HepG2 (cell line): ENCODE measurements around the gene CCR5AS.
"Not testable (repeated sequence)": the region's sequence is repeated elsewhere in the genome, so short reads cannot be mapped to it uniquely, and the experiment has no call there.

Experiments used
- AGO1 ChIP-seq: fragments of 200-400 bp; formaldehyde crosslinking; IDR thresholded peaks from 2 replicates; pipeline ENCODE4 v1.6.1; 2017; ENCODE audit warnings: mild to moderate bottlenecking, low read depth, low read length, moderate library complexity; ENCODE audit not compliant: poor library complexity, severe bottlenecking
- CEBPZ ChIP-seq: IDR thresholded peaks from 2 replicates; pipeline ENCODE4 v1.6.1; 2012; ENCODE audit warnings: low read length, improper control_type of control experiment
- CTCF ChIP-seq: sonication (generic); formaldehyde crosslinking; IDR thresholded peaks from 2 replicates; pipeline ENCODE4 v1.5.0; 2020; ENCODE audit warnings: mild to moderate bottlenecking, missing genetic modification reagents, moderate library complexity
- EP300 ChIP-seq, 3 experiments: sonication (generic) in 1 of 3; formaldehyde crosslinking in 1 of 3; IDR thresholded peaks; 2 replicates each; pipeline versions ENCODE4 v1.5.1 to v1.6.1; 2011 to 2020; ENCODE audit warnings: low read depth in 2 of 3, low read length in 2 of 3, borderline replicate concordance in 1 of 3, improper control_type of control experiment in 1 of 3, mild to moderate bottlenecking in 1 of 3, missing genetic modification reagents in 1 of 3, moderate library complexity in 1 of 3
- ESRRA ChIP-seq: sonication (generic); formaldehyde crosslinking; IDR thresholded peaks from 2 replicates; pipeline ENCODE4 v1.5.1; 2020; ENCODE audit warnings: mild to moderate bottlenecking, low read depth, missing genetic modification reagents
- EZH2 ChIP-seq: conservative IDR thresholded peaks from 2 replicates; pipeline ENCODE4 v1.6.1; 2012; ENCODE audit warnings: mild to moderate bottlenecking, low read depth, low read length, moderate library complexity
- FOXM1 ChIP-seq: sonication (generic); formaldehyde crosslinking; IDR thresholded peaks from 2 replicates; pipeline ENCODE4 v1.5.0; 2020; ENCODE audit warnings: missing genetic modification reagents
- KLF9 ChIP-seq: IDR thresholded peaks from 2 replicates; pipeline ENCODE4 v1.6.1; 2016; ENCODE audit warnings: low read depth
- MXI1 ChIP-seq: IDR thresholded peaks from 3 replicates; pipeline ENCODE4 v1.6.1; 2012; ENCODE audit warnings: low read depth, low read length, inconsistent platforms, borderline replicate concordance
- NFATC3 ChIP-seq: sonication (generic); formaldehyde crosslinking; IDR thresholded peaks from 2 replicates; pipeline ENCODE4 v1.5.1; 2020; ENCODE audit warnings: mild to moderate bottlenecking, missing genetic modification reagents
- NFRKB ChIP-seq: fragments of 450-650 bp; IDR thresholded peaks from 2 replicates; pipeline ENCODE4 v1.6.1; 2017
- USF2 ChIP-seq, 2 experiments: sonication (generic) in 1 of 2; formaldehyde crosslinking in 1 of 2; IDR thresholded peaks; 2 replicates each; pipeline versions ENCODE4 v1.5.1 to v1.6.1; 2011 to 2020; ENCODE audit warnings: borderline replicate concordance in 1 of 2, low read depth in 1 of 2, low read length in 1 of 2, mild to moderate bottlenecking in 1 of 2, missing genetic modification reagents in 1 of 2, moderate library complexity in 1 of 2
- ZBTB42 ChIP-seq: sonication (generic); formaldehyde crosslinking; IDR thresholded peaks from 2 replicates; pipeline ENCODE4 v1.5.0; 2020; ENCODE audit warnings: mild to moderate bottlenecking, missing genetic modification reagents
- TF ChIP-seq, protein P1 (sequence below): sonication (generic); formaldehyde crosslinking; IDR thresholded peaks from 2 replicates; pipeline ENCODE4 v1.4.0; 2020; ENCODE audit warnings: missing genetic modification reagents

- not testable (repeated sequence) for TF ChIP-seq CTCF (CRISPR knock-in tag); NFRKB; USF2 (IDR thresholded peaks at IDR 0.05; ENCODE audit: low read depth, low read length); USF2 (CRISPR knock-in tag; IDR thresholded peaks at IDR 0.05; ENCODE audit: borderline replicate concordance); MXI1; EP300 (IDR thresholded peaks at IDR 0.05; ENCODE audit: low read depth in 2 of 2, low read length in 2 of 2); EP300 (CRISPR knock-in tag; IDR thresholded peaks at IDR 0.05; ENCODE audit: borderline replicate concordance); EZH2; FOXM1 (CRISPR knock-in tag); AGO1; NFATC3 (CRISPR knock-in tag); CEBPZ; ESRRA (CRISPR knock-in tag); ZBTB42 (CRISPR knock-in tag); KLF9 (CRISPR knock-in tag)
- TF ChIP-seq, protein P1, sequence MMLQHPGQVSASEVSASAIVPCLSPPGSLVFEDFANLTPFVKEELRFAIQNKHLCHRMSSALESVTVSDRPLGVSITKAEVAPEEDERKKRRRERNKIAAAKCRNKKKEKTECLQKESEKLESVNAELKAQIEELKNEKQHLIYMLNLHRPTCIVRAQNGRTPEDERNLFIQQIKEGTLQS (CRISPR knock-in tag), result not testable (repeated sequence)
These were observed 25.0 kb upstream of the CCR5AS start for GRCh38 chr3:46431905-46432304.
